Activated T-helper 17 cell treated with anti-CD3 and anti-CD28 coated beads, Interleukin-2, amount 50 U/mL, for 72 hours (primary cell): ENCODE measurements around the gene CELSR1. TPM values are rescaled to one million over a fixed set of nuclear protein-coding genes. Genes with fewer than 3 reads are reported as not detected.

Experiments used
- ATAC-seq: fragments of 150-1000 bp; cut with Tn5 transposase; replicated peaks from 2 replicates; pipeline ENCODE4 v1.10.0; 2021; ENCODE audit warnings: mild to moderate bottlenecking, moderate library complexity
- H3K27ac Mint-ChIP-seq: one replicate; pipeline ENCODE4 v1.8.0; 2022; ENCODE audit warnings: mixed read lengths
- H3K27me3 Mint-ChIP-seq: one replicate; pipeline ENCODE4 v1.8.0; 2022; ENCODE audit warnings: mixed read lengths
- H3K36me3 Mint-ChIP-seq: one replicate; pipeline ENCODE4 v1.8.0; 2022; ENCODE audit warnings: low read depth, mild to moderate bottlenecking, mixed read lengths
- H3K4me1 Mint-ChIP-seq: one replicate; pipeline ENCODE4 v1.8.0; 2022; ENCODE audit warnings: mixed read lengths
- H3K4me3 Mint-ChIP-seq: one replicate; pipeline ENCODE4 v1.8.0; 2022; ENCODE audit warnings: mild to moderate bottlenecking, mixed read lengths
- H3K9me3 Mint-ChIP-seq: one replicate; pipeline ENCODE4 v1.8.0; 2022; ENCODE audit warnings: mixed read lengths
- total RNA-seq, 2 donors: library from RNA; stranded (reverse); gene quantifications; one replicate each; pipeline ENCODE4 v1.2.3, GENCODE V29; 2022

CELSR1 gene, protein sequence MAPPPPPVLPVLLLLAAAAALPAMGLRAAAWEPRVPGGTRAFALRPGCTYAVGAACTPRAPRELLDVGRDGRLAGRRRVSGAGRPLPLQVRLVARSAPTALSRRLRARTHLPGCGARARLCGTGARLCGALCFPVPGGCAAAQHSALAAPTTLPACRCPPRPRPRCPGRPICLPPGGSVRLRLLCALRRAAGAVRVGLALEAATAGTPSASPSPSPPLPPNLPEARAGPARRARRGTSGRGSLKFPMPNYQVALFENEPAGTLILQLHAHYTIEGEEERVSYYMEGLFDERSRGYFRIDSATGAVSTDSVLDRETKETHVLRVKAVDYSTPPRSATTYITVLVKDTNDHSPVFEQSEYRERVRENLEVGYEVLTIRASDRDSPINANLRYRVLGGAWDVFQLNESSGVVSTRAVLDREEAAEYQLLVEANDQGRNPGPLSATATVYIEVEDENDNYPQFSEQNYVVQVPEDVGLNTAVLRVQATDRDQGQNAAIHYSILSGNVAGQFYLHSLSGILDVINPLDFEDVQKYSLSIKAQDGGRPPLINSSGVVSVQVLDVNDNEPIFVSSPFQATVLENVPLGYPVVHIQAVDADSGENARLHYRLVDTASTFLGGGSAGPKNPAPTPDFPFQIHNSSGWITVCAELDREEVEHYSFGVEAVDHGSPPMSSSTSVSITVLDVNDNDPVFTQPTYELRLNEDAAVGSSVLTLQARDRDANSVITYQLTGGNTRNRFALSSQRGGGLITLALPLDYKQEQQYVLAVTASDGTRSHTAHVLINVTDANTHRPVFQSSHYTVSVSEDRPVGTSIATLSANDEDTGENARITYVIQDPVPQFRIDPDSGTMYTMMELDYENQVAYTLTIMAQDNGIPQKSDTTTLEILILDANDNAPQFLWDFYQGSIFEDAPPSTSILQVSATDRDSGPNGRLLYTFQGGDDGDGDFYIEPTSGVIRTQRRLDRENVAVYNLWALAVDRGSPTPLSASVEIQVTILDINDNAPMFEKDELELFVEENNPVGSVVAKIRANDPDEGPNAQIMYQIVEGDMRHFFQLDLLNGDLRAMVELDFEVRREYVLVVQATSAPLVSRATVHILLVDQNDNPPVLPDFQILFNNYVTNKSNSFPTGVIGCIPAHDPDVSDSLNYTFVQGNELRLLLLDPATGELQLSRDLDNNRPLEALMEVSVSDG (N-terminal part only)
- total RNA-seq = under 1 TPM; 0.32 to 0.48 TPM

DNA sequence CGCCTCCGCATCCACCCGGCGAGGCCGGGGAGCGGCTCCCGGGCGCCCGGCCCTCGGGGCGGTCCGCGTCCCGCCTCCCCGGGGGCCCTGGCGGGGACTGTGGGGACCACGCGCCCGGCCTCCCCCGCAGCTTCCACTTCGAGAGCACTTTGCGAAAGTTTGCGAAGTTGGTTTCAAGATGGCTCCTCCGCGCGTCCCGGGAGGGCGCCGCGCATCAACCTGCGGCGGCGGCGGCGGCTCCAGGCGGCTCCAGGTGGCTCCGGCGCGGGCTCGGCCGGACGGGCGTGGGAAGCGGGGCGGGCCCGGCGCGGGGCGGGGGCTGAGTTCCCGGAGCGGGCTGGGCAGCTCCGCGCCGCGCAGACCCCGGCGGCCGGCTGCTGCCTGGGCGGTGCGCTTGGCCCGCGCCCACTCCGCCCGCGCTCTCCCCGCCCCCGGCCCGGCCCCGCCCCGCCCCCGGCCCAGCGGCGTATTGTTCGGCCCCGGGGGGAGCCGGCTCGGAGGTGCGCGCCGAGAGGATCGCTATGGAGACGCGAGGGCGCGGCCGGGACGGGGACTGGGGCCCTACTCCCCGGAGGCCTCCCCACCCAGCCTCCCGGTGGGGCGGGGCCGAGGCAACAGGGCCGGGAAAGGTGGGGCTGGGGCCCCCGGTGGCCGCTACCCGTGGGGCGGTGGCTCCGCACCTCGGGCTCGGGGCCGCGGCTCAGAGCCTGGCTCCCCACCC is at the start of gene CELSR1:
TSS of gene CELSR1 (minus strand) at position 396 of the 721 bp plus-strand sequence. CDS start 450 bp downstream, outside the sequence.
- Mint-ChIP-seq H3K4me3 (peak within 1 kb of the TSS; percentile 49), H3K9me3 (no peaks in the 10 kb centered on the region), H3K27ac (no peak within 1 kb of the TSS), H3K27me3 (peaks cover 18% of the 10 kb centered on the region), H3K36me3 (no peaks in the 10 kb centered on the region), H3K4me1 (no peaks in the 10 kb centered on the region)
- ATAC-seq = peak; percentile 28

GRCh38 chr22:46587061-46587460 is 49.6 kb upstream of the CELSR1 start:
- H3K36me3 Mint-ChIP-seq = peaks cover 6% of the 10 kb centered on the region
- peak overlapping the region; percentile 89 for H3K27ac Mint-ChIP-seq
- H3K4me3 Mint-ChIP-seq = peak overlapping the region; percentile 81
- no peaks in the 10 kb centered on the region for H3K27me3 Mint-ChIP-seq
- H3K4me1 Mint-ChIP-seq = peaks cover 11% of the 10 kb centered on the region
- H3K9me3 Mint-ChIP-seq = no peaks in the 10 kb centered on the region
- peak; percentile 84 for ATAC-seq

DNA sequence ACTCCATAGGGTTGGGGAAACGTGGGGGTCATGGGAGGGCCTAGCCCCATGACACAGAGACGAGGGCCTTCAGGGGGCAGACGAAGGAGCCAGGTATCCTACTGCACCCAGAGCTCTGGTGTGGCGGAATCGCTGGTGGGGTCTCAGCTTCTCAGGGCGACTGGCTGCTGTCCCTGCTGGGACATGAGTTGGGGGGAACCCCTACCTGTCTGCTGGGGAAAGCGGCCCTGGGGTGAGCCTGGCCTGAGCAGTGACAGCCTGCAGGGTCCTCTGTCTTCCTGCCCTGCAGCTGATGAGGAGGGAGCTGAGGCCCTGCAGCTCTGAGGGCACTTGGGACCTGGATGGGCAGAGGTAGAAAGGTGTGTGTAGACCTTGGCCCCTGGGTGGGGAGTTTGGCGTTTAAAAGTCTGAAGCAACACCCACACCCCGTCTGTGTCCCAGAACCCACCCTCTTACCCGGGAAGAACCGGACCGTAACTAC is 49.2 kb upstream of the CELSR1 start:
- H3K36me3 Mint-ChIP-seq = peaks cover 6% of the 10 kb centered on the region
- ATAC-seq = no peak
- peaks cover 10% of the 10 kb centered on the region for H3K4me1 Mint-ChIP-seq
- peak overlapping the region; percentile 81 for H3K4me3 Mint-ChIP-seq
- no peaks in the 10 kb centered on the region for H3K27me3 Mint-ChIP-seq
- peak overlapping the region; percentile 89 for H3K27ac Mint-ChIP-seq
- H3K9me3 Mint-ChIP-seq = no peaks in the 10 kb centered on the region

GRCh38 chr22:46586123-46586519 is 48.7 kb upstream of the CELSR1 start:
- H3K27me3 Mint-ChIP-seq = no peaks in the 10 kb centered on the region
- peaks cover 6% of the 10 kb centered on the region for H3K36me3 Mint-ChIP-seq
- no peak for ATAC-seq
- H3K27ac Mint-ChIP-seq = no peak overlapping the region
- H3K9me3 Mint-ChIP-seq = no peaks in the 10 kb centered on the region
- H3K4me1 Mint-ChIP-seq = peaks cover 13% of the 10 kb centered on the region
- no peak overlapping the region for H3K4me3 Mint-ChIP-seq

- no peak overlapping the region for H3K4me3 Mint-ChIP-seq
Observed at GRCh38 chr22:46585340-46586122, 48.1 kb upstream of the CELSR1 start.

GRCh38 chr22:46584081-46584921 is 46.9 kb upstream of the CELSR1 start:
- H3K36me3 Mint-ChIP-seq = peaks cover 6% of the 10 kb centered on the region
- H3K27ac Mint-ChIP-seq = no peak overlapping the region
- H3K27me3 Mint-ChIP-seq = no peaks in the 10 kb centered on the region
- no peak for ATAC-seq
- peaks cover 14% of the 10 kb centered on the region for H3K4me1 Mint-ChIP-seq
- no peak overlapping the region for H3K4me3 Mint-ChIP-seq
- no peaks in the 10 kb centered on the region for H3K9me3 Mint-ChIP-seq

More at GRCh38 chr22:46585340-46586122, 48.1 kb upstream of the CELSR1 start:
- H3K36me3 Mint-ChIP-seq = peaks cover 6% of the 10 kb centered on the region
- no peak overlapping the region for H3K27ac Mint-ChIP-seq
- no peak for ATAC-seq
- peaks cover 13% of the 10 kb centered on the region for H3K4me1 Mint-ChIP-seq
- H3K27me3 Mint-ChIP-seq = no peaks in the 10 kb centered on the region
- no peaks in the 10 kb centered on the region for H3K9me3 Mint-ChIP-seq

- peaks cover 6% of the 10 kb centered on the region for H3K36me3 Mint-ChIP-seq
- no peak overlapping the region for H3K4me3 Mint-ChIP-seq
- H3K27me3 Mint-ChIP-seq = no peaks in the 10 kb centered on the region
- H3K27ac Mint-ChIP-seq = no peak overlapping the region
- no peaks in the 10 kb centered on the region for H3K9me3 Mint-ChIP-seq
- no peak for ATAC-seq
- peaks cover 19% of the 10 kb centered on the region for H3K4me1 Mint-ChIP-seq
Observed at GRCh38 chr22:46583571-46583970, 46.2 kb upstream of the CELSR1 start.

GRCh38 chr22:46582281-46582933 is 45.0 kb upstream of the CELSR1 start:
- no peaks in the 10 kb centered on the region for H3K9me3 Mint-ChIP-seq
- H3K4me3 Mint-ChIP-seq = no peak overlapping the region
- H3K4me1 Mint-ChIP-seq = peaks cover 17% of the 10 kb centered on the region
- no peak for ATAC-seq
- H3K36me3 Mint-ChIP-seq = peaks cover 6% of the 10 kb centered on the region
- no peaks in the 10 kb centered on the region for H3K27me3 Mint-ChIP-seq
- no peak overlapping the region for H3K27ac Mint-ChIP-seq

- ATAC-seq = no peak
- Mint-ChIP-seq H3K9me3 (no peaks in the 10 kb centered on the region), H3K4me1 (peaks cover 11% of the 10 kb centered on the region), H3K36me3 (no peaks in the 10 kb centered on the region), H3K27me3 (no peaks in the 10 kb centered on the region), H3K27ac (no peak overlapping the region), H3K4me3 (no peak overlapping the region)
Observed at GRCh38 chr22:46581538-46582244, 44.3 kb upstream of the CELSR1 start.

DNA sequence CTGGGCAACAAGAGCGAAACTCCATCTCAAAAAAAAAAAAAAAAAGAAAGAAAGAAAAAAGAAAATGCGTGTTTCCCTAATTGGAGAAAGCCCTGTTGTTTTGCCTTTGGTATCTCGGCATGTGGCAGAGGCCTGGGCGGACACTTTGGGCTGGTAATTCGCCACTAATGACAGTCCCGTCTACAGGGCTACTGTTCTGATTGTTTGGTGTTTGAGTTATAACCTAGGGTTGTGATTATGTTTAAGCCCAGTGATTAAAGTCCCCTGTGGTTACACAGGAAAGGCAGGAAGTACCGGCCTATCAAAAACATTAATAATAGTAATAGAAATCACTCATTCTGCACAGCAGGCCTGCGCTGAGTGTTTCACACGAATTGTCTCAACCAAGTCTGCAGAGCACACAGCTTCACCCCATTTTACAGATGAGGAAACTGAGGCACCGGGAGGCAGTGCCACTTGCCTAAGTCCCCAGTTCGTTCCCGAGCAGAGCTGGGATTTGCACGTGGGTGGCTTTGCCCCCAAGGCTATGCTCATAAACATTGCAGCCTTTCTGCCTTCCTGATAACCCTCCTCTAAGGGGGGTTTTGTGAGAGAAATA is 43.6 kb upstream of the CELSR1 start:
- no peaks in the 10 kb centered on the region for H3K27me3 Mint-ChIP-seq
- H3K4me1 Mint-ChIP-seq = peaks cover 11% of the 10 kb centered on the region
- H3K9me3 Mint-ChIP-seq = no peaks in the 10 kb centered on the region
- H3K27ac Mint-ChIP-seq = no peak overlapping the region
- no peak for ATAC-seq
- H3K4me3 Mint-ChIP-seq = no peak overlapping the region
- H3K36me3 Mint-ChIP-seq = no peaks in the 10 kb centered on the region

DNA sequence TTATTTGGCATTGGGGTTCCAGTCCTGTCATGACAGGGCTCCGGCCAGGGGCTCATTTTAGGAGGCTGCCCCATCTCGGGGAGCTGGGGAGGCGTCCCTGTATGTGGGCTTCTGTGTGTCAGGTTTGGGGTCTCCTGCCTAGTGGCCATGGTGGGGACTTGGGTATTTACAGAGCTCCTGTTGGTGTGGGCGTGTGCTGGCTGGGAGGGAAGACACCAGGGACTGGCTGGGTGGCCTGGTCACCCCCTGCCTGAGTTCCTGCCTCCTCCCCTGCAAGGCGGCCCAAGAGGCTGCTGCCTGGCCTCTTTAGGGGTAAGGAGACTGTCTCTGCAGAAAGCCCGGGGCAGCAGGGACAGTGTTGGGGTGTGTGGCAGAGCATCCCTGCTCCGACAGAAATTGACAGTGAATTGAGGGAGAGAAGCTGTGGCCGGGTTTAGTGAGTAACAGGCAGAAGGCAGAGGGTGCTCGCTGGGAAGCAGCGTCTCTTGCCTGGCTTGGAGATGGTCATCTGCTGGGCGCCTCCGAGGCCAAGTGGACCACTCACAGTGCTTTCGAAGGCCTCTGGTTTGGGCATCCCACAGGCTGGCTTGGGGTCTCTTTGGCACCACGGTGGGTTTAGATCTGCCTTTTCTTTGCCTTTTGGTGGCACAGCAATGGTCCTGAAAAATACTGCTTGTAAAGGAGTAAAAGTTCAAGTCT is 42.5 kb upstream of the CELSR1 start:
- Mint-ChIP-seq H3K9me3 (no peaks in the 10 kb centered on the region), H3K4me3 (peak overlapping the region; percentile 88), H3K27me3 (no peaks in the 10 kb centered on the region), H3K36me3 (no peaks in the 10 kb centered on the region), H3K27ac (no peak overlapping the region), H3K4me1 (peaks cover 11% of the 10 kb centered on the region)
- no peak for ATAC-seq
